AG04449 (cell line): ENCODE data around the gene SRPK2.
"Not testable (repeated sequence)": the region's sequence is repeated elsewhere in the genome, so short reads cannot be mapped to it uniquely, and the experiment has no call there.

Experiments used
- CTCF ChIA-PET: fragments of 350-600 bp; formaldehyde crosslinking; extraction: SDS; loops from one replicate; lab custom pipeline; 2021; ENCODE audit warnings: antibody characterized with exemption; lab: Yijun Ruan, JAX
- POLR2A ChIA-PET: fragments of 400-600, 350-600 bp; formaldehyde crosslinking; extraction: SDS; loops from one replicate; lab custom pipeline; 2020; ENCODE audit warnings: antibody characterized with exemption, inconsistent platforms; lab: Yijun Ruan, JAX
- DNase-seq: peaks from one replicate; pipeline ENCODE4 v3.0.0-alpha.2; 2010; ENCODE audit warnings: low read depth, low spot score
- H3K4me3 ChIP-seq: 2 replicates; pipeline ENCODE4 v1.5.1; 2011; ENCODE audit warnings: low read depth, mild to moderate bottlenecking, control low read depth, low read length
- TF ChIP-seq, protein P1 (sequence below): IDR thresholded peaks from one replicate; pipeline ENCODE4 v1.5.1; 2011; ENCODE audit warnings: mild to moderate bottlenecking, moderate library complexity, low read length, control low read depth, inconsistent platforms; ENCODE audit not compliant: insufficient read depth; ENCODE audit errors: missing control alignments

The SRPK2 gene

DNA sequence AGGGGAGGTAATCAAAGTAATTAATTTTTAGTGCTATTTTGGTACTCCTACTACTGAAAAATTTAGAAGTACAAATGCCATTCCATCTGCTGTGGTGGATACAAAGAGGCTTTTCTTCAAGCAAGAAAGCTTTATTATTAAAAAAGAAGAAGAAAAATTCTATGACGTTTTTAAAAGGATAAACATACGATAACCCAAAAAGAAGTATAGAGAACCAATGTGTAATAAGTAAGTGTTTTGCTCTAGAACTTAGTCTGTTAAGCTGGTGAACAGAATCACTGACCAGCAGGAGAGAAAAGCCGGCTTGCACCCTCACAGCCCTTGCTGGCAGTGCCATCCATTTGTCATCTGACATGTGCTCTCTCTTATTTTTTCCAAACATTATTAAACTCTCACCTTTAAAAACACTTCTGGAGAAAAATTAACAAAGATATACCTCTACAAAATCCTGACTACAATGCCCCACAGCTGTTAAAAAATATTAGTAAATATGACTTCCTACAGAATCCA is 81.5 kb downstream of the SRPK2 start:
- ChIA-PET CTCF (interaction anchor here (1.0 kb wide), 1 partner anchor 13 kb away, joined by 3 read pairs; no protein-coding TSS in a partner anchor), POLR2A (no interaction called here)
- no peak overlapping the region for H3K4me3 ChIP-seq
- TF ChIP-seq, protein P1, sequence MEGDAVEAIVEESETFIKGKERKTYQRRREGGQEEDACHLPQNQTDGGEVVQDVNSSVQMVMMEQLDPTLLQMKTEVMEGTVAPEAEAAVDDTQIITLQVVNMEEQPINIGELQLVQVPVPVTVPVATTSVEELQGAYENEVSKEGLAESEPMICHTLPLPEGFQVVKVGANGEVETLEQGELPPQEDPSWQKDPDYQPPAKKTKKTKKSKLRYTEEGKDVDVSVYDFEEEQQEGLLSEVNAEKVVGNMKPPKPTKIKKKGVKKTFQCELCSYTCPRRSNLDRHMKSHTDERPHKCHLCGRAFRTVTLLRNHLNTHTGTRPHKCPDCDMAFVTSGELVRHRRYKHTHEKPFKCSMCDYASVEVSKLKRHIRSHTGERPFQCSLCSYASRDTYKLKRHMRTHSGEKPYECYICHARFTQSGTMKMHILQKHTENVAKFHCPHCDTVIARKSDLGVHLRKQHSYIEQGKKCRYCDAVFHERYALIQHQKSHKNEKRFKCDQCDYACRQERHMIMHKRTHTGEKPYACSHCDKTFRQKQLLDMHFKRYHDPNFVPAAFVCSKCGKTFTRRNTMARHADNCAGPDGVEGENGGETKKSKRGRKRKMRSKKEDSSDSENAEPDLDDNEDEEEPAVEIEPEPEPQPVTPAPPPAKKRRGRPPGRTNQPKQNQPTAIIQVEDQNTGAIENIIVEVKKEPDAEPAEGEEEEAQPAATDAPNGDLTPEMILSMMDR: no peak
- no peak for DNase-seq

DNA sequence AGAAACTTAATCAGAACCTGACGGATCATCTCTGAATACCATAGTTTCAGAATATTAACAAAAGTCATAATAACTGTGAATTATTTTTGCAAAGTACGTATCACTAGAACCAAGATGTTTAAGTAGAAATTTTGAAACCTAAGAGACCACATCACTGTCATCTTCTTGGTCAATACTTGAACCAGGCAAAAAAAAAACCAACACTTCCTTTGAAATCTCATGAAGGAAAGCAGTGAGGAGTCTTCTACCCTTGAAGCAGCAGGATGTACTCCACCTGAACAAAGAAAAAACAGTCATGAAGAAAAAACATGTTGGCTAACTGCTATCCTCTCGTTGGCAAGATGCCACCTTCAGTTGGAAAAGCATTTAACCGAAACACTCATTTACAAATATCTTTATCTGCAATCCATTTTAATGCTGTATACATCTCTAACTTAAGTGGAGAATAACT is 82.4 kb downstream of the SRPK2 start:
- DNase-seq: no peak
- TF ChIP-seq, protein P1: no peak
- ChIA-PET CTCF (no interaction called here), POLR2A (no interaction called here)
- no peak overlapping the region for H3K4me3 ChIP-seq

DNA sequence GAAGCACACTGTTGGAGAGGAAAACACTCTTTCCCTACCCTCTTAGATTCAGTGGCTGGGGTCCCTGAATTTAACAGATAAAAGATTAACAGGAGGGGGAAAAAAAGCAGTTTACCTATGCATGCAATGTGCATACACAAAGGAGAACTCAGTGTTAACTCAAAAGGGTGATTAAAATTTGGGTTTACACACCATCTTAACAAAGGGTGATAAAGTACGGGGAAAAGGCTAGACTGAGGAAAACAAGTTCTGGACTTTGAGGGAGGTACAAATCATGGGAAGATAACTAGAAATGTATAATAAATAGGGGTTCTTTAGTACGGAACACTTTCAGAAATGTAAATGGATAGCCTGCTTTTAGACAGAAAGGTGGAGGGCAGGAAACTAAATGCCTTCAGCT is 83.1 kb downstream of the SRPK2 start:
- CTCF ChIA-PET: no interaction called here
- DNase-seq: no peak
- TF ChIP-seq, protein P1: no peak
- POLR2A ChIA-PET: no interaction called here
- no peak overlapping the region for H3K4me3 ChIP-seq

DNA sequence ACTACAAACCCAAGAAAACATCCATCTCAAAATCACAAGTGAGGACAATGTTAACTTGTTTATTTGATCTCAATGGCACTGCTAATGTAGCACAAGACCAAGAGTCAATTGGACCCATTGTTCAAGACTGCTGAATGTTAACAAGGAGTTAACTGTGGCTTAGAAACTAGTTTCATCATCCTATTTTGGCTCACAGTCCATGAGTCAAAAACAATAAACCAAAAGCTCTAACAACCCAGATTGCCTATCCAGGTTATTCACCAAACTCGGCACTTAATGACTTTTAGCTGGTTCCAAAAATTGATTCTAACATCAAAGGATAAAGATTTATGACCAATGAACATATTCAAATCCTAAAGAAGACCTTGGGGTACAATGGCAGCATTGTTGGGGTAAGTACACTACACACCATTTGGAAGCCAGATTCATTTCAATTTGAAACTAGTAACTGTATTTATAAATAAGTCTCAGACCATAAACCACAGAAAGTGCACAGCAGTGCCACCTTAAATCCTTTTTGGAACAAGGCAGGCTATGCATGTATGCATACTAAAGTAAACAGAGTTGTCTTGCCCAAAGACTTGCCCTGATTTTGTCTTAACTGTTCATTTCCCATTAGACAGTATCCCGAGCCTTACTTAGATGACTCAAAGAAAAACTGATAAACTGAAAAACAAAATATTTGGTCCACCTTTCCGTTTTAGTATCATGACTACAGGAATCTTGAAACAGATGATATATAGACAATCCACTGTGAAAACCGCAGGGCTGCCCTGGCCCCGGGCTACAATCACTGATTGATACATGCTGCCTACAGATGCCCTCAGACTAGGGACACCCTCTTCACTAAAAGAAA is 84.5 kb downstream of the SRPK2 start:
- CTCF ChIA-PET: interaction anchor here (0.9 kb wide), 1 partner anchor 163 kb away, joined by 3 read pairs; no protein-coding TSS in a partner anchor
- DNase-seq: no peak
- H3K4me3 ChIP-seq: no peak overlapping the region
- TF ChIP-seq, protein P1: no peak
- POLR2A ChIA-PET: no interaction called here

DNA sequence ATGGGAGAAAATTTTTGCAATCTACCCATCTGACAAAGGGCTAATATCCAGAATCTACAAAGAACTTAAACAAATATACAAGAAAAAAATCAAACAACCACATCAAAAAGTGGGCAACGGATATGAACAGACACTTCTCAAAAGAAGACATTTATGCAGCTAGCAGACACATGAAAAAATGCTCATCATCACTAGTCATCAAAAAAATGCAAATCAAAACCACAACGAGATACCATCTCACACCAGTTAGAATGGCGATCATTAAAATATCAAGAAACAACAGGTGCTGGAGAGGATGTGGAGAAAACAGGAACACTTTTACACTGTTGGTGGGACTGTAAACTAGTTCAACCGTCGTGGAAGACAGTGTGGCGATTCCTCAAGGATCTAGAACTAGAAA is 88.1 kb downstream of the SRPK2 start:
- POLR2A ChIA-PET, DNase-seq, CTCF ChIA-PET, H3K4me3 ChIP-seq: not testable (repeated sequence)

DNA sequence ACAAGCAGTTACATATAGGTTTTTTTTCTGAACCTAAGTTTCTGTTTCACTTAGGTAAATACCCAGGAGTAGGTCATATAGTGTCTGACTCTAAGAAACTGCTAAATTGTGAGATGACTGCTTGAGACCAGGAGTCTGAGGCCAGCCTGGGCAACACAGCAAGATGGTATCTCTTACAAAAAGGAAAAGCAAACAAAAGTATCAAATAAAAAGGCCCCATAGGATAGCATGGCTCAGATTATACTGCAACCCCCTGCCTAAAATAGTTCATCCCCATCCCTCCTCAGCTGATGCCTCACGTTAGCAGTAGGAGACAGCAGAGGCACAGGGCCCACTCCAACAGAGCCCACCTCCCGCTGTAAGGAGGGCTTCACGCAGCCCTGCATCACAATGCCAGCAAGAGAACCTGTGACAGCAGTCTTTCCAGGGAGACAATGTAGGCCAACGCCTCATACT is 90.3 kb downstream of the SRPK2 start:
- no peak for DNase-seq
- ChIA-PET POLR2A (no interaction called here), CTCF (no interaction called here)
- TF ChIP-seq, protein P1: no peak
- H3K4me3 ChIP-seq: no peak overlapping the region
